ENCODE measurements around the gene BDP1. TPM values are rescaled to one million over a fixed set of nuclear protein-coding genes. Genes with fewer than 3 reads are reported as not detected.

BDP1 gene
- polyA plus RNA-seq, 1 donor from 2014 or later, result 83.7 TPM

DNA sequence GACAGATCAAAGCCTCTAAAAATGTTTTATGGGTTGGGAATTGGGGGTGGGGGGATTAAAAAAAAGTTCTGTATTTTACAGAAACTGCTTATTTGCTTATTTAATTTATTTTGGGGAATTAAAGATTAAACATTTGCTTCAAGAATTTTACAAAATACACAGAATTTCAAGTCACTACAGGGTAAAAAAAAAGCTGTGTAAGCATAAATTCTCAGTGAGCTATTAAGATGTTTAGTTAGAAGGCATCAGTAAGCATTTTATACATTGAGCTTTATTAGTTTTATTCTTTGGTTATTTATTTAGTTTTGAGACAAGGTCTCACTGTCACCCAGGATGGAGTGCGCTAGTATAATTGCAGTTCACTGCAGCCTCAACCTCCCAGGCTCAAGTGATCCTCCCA, 5.2 kb downstream of the BDP1 start:
- Histone ChIP-seq H3F3A (ENCODE audit: insufficient read depth, low read length, poor library complexity, severe bottlenecking) (no peaks in the 10 kb centered on the region), H3K9me2 (ENCODE audit: insufficient read depth, low read length) (no peaks in the 10 kb centered on the region), H3K79me2 (replicated peaks; ENCODE audit: insufficient read depth, low read length) (peaks cover 34% of the 10 kb centered on the region), H2AFZ (ENCODE audit: low read depth, low read length) (no peak overlapping the region), H3K9me3 (ENCODE audit: low read length) (no peaks in the 10 kb centered on the region), H3K4me2 (ENCODE audit: low read length) (no peak overlapping the region), H3K27me3 (ENCODE audit: insufficient read depth, low read depth, low read length) (no peaks in the 10 kb centered on the region), H3K27ac (ENCODE audit: low read length) (no peak overlapping the region), H3K36me3 (ENCODE audit: insufficient read depth, low read length) (peaks cover 6% of the 10 kb centered on the region), H3K4me3 (ENCODE audit: low read length) (no peak overlapping the region), H3K9ac (ENCODE audit: low read length) (no peak overlapping the region), H4K20me1 (ENCODE audit: insufficient read depth) (peaks cover 6% of the 10 kb centered on the region)
- no peak for TF ChIP-seq SMC3 (conservative IDR thresholded peaks at IDR 0.05; ENCODE audit: poor library complexity)
- no peak for TF ChIP-seq TAF1 (IDR thresholded peaks at IDR 0.05; ENCODE audit: low read depth)
- TF ChIP-seq, protein P1, sequence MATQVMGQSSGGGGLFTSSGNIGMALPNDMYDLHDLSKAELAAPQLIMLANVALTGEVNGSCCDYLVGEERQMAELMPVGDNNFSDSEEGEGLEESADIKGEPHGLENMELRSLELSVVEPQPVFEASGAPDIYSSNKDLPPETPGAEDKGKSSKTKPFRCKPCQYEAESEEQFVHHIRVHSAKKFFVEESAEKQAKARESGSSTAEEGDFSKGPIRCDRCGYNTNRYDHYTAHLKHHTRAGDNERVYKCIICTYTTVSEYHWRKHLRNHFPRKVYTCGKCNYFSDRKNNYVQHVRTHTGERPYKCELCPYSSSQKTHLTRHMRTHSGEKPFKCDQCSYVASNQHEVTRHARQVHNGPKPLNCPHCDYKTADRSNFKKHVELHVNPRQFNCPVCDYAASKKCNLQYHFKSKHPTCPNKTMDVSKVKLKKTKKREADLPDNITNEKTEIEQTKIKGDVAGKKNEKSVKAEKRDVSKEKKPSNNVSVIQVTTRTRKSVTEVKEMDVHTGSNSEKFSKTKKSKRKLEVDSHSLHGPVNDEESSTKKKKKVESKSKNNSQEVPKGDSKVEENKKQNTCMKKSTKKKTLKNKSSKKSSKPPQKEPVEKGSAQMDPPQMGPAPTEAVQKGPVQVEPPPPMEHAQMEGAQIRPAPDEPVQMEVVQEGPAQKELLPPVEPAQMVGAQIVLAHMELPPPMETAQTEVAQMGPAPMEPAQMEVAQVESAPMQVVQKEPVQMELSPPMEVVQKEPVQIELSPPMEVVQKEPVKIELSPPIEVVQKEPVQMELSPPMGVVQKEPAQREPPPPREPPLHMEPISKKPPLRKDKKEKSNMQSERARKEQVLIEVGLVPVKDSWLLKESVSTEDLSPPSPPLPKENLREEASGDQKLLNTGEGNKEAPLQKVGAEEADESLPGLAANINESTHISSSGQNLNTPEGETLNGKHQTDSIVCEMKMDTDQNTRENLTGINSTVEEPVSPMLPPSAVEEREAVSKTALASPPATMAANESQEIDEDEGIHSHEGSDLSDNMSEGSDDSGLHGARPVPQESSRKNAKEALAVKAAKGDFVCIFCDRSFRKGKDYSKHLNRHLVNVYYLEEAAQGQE (IDR thresholded peaks at IDR 0.05; ENCODE audit: borderline replicate concordance), result no peak
- TF ChIP-seq EZH2 (IDR thresholded peaks at IDR 0.05; ENCODE audit: borderline replicate concordance, insufficient read depth, low read length, poor library complexity, severe bottlenecking), result no peak
- no peak for TF ChIP-seq MXI1 (conservative IDR thresholded peaks at IDR 0.05; ENCODE audit: poor library complexity, severe bottlenecking)

DNA sequence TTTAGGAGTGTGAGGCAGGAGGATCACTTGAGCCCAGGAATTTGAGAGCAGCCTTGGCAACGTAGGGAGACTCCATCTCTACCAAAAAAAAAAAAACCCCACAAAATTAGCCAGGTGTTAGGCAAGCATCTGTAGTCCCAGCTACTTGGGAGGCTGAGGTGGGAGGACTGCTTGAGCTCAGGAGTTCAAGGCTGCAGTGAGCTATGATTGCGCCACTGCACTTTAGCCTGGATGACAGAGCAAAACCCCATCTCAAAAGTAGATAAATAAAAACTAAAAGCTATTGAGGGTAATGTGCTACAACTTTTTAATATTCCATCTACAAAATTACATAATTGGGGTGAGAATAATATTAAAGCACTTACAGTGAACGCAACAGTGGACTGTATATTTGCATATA, 5.9 kb downstream of the BDP1 start:
- Histone ChIP-seq H3K27me3 (ENCODE audit: insufficient read depth, low read depth, low read length) (no peaks in the 10 kb centered on the region), H4K20me1 (ENCODE audit: insufficient read depth) (peaks cover 6% of the 10 kb centered on the region), H2AFZ (ENCODE audit: low read depth, low read length) (no peak overlapping the region), H3K9me2 (ENCODE audit: insufficient read depth, low read length) (no peaks in the 10 kb centered on the region), H3K9me3 (ENCODE audit: low read length) (no peaks in the 10 kb centered on the region), H3K4me2 (ENCODE audit: low read length) (no peak overlapping the region), H3K27ac (ENCODE audit: low read length) (no peak overlapping the region), H3K79me2 (replicated peaks; ENCODE audit: insufficient read depth, low read length) (peaks cover 30% of the 10 kb centered on the region), H3K36me3 (ENCODE audit: insufficient read depth, low read length) (peaks cover 6% of the 10 kb centered on the region), H3K9ac (ENCODE audit: low read length) (no peak overlapping the region), H3F3A (ENCODE audit: insufficient read depth, low read length, poor library complexity, severe bottlenecking) (no peaks in the 10 kb centered on the region), H3K4me3 (ENCODE audit: low read length) (no peak overlapping the region)
- TF ChIP-seq EZH2 (IDR thresholded peaks at IDR 0.05; ENCODE audit: borderline replicate concordance, insufficient read depth, low read length, poor library complexity, severe bottlenecking), result no peak

DNA sequence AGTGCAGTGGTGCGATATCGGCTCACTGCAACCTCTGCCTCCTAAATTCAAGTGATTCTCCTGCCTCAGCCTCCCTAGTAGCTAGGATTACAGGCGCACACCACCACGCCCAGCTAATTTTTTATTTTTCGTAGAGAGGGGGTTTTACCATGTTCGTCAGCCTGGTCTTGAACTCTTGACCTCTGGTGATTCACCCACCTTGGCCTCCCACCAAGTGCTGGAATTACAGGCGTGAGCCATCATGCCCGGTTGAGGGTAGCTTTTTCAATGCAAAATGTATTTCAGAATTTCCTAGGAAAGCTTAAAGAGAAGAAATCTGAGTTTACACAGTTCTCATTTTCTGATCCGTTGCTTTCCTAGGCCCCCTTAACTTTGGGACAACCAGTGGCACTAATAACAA, 15.7 kb downstream of the BDP1 start:
- Histone ChIP-seq H3K9me2 (ENCODE audit: insufficient read depth, low read length) (no peaks in the 10 kb centered on the region), H3K27me3 (ENCODE audit: insufficient read depth, low read depth, low read length) (no peaks in the 10 kb centered on the region), H3K79me2 (replicated peaks; ENCODE audit: insufficient read depth, low read length) (no peaks in the 10 kb centered on the region), H3K4me3 (ENCODE audit: low read length) (no peak overlapping the region), H4K20me1 (ENCODE audit: insufficient read depth) (no peaks in the 10 kb centered on the region), H2AFZ (ENCODE audit: low read depth, low read length) (no peak overlapping the region), H3K9me3 (ENCODE audit: low read length) (no peaks in the 10 kb centered on the region), H3K4me2 (ENCODE audit: low read length) (no peak overlapping the region), H3K27ac (ENCODE audit: low read length) (no peak overlapping the region), H3K9ac (ENCODE audit: low read length) (no peak overlapping the region), H3F3A (ENCODE audit: insufficient read depth, low read length, poor library complexity, severe bottlenecking) (no peaks in the 10 kb centered on the region), H3K36me3 (ENCODE audit: insufficient read depth, low read length) (peaks cover 6% of the 10 kb centered on the region)
- TF ChIP-seq SMC3 (conservative IDR thresholded peaks at IDR 0.05; ENCODE audit: poor library complexity) (no peak), EZH2 (IDR thresholded peaks at IDR 0.05; ENCODE audit: borderline replicate concordance, insufficient read depth, low read length, poor library complexity, severe bottlenecking) (no peak), EP300 (conservative IDR thresholded peaks at IDR 0.05; ENCODE audit: poor library complexity, severe bottlenecking) (no peak), POLR2AphosphoS5 (IDR thresholded peaks at IDR 0.05) (no peak), TAF1 (IDR thresholded peaks at IDR 0.05; ENCODE audit: low read depth) (no peak), MXI1 (conservative IDR thresholded peaks at IDR 0.05; ENCODE audit: poor library complexity, severe bottlenecking) (no peak), RAD21 (conservative IDR thresholded peaks at IDR 0.05) (no peak)
- TF ChIP-seq, protein P2, sequence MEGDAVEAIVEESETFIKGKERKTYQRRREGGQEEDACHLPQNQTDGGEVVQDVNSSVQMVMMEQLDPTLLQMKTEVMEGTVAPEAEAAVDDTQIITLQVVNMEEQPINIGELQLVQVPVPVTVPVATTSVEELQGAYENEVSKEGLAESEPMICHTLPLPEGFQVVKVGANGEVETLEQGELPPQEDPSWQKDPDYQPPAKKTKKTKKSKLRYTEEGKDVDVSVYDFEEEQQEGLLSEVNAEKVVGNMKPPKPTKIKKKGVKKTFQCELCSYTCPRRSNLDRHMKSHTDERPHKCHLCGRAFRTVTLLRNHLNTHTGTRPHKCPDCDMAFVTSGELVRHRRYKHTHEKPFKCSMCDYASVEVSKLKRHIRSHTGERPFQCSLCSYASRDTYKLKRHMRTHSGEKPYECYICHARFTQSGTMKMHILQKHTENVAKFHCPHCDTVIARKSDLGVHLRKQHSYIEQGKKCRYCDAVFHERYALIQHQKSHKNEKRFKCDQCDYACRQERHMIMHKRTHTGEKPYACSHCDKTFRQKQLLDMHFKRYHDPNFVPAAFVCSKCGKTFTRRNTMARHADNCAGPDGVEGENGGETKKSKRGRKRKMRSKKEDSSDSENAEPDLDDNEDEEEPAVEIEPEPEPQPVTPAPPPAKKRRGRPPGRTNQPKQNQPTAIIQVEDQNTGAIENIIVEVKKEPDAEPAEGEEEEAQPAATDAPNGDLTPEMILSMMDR (IDR thresholded peaks at IDR 0.05; ENCODE audit: poor library complexity, severe bottlenecking), result no peak
- TF ChIP-seq, protein P1 (IDR thresholded peaks at IDR 0.05; ENCODE audit: borderline replicate concordance), result no peak
